ENCODE measurements around the gene ZNF254.
"Not testable (repeated sequence)": the region's sequence is repeated elsewhere in the genome, so short reads cannot be mapped to it uniquely, and the experiment has no call there.

The ZNF254 gene

DNA sequence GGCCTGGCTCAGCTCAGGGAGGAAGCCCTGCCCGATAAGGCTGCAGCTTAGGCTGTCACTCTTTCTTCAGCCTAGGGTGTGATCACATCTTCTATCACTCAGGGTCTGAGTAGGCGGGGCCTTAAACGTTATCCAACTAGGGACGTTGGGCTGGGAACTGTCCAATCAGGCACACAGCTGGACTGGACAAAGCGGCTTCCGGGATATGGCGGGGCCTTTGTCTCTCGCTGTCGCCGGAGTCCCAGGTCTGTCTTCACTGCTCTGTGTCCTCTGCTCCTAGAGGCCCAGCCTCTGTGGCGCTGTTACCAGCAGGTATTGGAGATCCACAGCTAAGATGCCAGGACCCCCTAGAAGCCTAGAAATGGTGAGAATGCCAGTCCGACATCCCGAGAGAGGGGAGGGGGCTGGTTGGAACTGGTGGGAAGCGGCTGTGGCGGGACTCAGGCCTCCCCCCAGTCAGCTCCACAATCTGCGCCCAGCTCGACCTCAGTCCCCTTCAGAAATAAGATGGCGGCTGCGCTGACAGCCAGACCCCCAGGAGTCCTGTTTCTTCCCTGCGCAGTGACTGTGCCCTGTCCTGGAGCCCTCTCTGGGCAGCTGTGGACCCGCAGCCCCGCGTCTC lies at the start of gene ZNF254:
Gene ZNF254, plus strand, starts transcription at position 214 of the 622 bp plus-strand sequence. Its CDS starts 121 bp downstream, at position 335.
- DNase-seq = peak; percentile 85

GRCh38 chr19:24040621-24041020 lies 46.4 kb upstream of the ZNF254 start:
- no peak for DNase-seq

DNA sequence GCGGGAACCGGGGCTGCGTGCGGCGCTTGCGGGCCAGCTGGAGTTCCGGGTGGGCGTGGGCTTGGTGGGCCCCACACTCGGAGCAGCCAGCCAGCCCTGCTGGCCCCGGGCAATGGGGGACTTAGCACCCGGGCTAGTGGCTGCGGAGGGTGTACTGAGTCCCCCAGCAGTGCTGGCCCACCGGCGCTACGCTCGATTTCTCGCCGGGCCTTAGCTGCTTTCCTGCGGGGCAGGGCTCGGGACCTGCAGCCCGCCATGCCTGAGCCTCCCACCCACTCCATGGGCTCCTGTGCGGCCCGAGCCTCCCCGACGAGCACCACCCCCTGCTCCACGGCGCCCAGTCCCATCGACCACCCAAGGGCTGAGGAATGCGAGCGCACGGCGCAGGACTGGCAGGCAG lies 45.7 kb upstream of the ZNF254 start:
- DNase-seq = not testable (repeated sequence)

DNA sequence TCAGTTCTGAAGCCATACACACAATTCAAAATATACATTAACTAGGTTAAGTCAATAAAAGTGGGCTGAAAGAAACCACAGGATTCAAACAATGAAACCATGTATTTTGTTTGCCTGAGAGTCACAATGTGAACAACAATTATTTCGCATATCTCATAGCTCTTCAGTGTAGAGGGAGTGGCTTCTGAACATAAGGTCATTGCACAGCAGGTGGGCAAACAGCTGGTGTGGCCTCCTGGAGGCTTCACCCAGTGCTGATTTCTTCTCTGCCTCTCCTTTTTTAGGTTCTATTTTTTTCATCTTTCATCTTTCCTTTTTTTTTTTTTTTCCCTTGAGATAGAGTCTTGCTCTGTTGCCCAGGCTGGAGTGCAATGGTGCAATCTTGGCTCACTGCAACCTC lies 40.4 kb upstream of the ZNF254 start:
- no peak for DNase-seq

DNA sequence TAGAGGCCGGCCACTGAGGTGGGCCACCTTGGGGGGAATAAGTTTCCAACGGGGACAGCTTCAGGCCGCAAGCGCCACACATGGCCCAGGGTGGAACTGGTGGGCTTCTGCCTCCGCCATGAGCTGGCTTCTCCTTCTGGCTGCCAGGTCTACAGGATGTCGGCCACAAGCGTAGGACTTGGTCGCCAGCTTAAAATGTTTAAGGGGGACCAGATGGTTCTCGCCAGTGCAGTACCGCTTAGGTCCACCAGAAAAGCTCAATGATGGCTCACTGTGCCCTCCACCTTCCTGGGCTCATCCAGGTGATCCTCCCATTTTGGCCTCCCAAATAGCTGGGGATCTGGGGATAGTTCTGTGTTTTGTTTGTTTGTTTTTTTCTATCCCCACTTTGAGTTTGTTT lies 38.7 kb upstream of the ZNF254 start:
- no peak for DNase-seq

GRCh38 chr19:24049537-24049936 lies 37.5 kb upstream of the ZNF254 start:
- no peak for DNase-seq

DNA sequence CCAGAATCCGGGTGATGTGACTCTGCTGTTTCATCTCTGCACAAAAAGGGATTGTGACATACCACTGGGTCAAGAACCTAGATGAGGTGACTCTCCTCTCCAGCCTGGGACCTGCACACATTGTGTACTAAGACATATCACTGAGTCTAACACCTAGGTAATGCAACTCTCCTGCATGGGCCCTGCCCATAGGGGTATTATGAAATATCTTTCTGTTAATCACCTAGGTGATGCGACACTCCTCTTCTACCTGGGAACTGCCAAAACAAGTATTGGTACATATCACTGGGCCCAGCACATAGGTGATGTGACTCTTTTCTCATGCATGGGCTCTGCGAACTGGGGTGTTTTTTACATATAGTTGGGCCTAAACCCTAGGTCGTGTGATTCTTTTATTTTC lies 35.5 kb upstream of the ZNF254 start:
- DNase-seq = no peak

DNA sequence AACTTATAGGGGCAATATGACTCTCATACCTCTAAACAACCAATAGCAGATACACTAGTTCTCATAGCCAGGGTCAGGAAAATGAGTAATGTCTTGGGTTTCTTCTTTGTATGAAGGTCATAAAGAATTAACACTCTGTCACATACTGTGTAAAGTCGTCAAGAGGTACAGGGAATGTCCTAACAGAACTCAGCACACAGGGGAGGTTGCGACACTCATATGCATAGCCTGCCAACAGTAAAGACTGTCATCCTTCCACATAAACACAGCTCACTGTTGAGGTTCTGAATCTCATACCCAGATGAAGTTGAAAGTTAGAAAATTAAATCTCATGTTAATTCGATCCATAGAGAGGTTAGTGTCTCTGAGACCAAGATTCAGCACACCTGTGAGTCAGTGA lies 34.2 kb upstream of the ZNF254 start:
- no peak for DNase-seq

DNA sequence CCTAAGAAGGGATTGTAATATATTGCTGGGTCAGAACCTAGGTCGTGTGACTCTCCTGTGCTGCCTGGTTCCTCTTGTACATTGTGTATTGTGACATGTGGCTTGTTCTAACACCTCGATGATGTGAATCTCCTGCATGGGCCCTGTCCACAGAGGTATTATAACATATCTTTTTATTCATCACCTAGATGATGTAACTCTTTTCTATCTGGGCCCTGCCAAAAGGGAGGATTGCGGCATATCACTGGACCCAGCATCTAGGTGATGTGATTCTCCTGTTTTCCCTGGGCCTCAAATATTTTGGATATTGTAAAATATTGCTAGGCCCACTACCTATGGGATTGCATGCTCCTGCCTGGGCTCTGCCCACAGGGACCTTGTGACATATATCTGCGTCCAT lies 33.4 kb upstream of the ZNF254 start:
- no peak for DNase-seq

DNA sequence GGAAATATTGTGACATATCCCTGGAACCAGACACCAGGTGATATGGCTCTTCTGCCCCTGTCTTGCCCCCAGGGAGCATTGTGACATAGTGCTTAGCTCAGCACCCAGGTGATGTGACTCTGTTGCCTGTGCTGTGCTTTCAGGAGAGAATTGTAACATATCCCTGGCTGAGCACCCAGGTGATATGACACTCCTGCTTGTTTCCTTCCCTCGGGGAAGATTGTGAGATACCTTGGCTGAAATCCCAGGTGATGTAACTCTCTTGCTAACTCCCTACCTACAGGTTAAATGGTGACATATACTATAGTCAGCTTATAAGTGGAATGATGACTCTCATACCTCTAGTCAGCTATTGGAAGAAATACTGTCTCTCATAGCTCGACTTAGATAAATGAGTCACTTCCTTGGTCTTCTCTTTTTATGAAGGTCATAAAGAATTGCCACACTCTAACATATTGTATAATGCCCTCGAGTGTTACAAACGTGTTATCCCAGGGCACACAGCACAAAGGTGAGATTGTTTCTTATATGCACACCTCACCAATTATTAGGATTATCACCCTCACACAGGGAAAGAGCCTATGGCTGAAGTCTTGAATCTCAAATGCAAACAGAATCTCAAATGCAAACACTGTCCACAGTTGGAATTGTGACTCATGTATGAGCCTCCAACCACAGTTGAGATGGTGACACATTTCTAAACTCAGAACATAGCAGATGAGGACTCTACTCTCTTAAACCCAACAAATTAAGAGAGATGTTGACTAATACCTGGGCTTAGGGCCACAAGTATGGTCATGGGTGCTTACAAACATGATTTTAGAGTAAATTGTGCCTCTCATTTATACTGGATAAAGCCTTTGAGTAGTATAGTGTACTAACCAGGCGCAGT lies 32.7 kb upstream of the ZNF254 start:
- DNase-seq = no peak

DNA sequence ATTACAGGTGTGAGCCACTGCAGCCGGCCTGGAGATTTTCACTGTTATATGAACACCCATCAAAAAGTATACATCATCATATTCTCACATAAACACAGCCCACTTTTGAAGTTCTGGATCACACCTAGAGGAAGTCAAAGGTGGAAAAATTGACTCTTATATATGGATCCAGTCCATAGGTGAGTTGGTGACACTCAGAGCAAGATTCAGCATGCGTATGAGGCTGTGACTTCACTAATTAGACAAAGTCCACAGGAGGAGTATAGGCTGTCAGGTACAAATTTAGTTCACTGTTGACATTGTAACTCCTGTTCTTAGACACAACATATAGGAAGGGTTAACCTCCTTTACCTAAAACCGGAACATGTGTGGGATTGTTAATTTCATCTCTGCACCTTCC lies 31.4 kb upstream of the ZNF254 start:
- no peak for DNase-seq

- DNase-seq = no peak
Measured at GRCh38 chr19:24057144-24057543, 29.8 kb upstream of the ZNF254 start.

DNA sequence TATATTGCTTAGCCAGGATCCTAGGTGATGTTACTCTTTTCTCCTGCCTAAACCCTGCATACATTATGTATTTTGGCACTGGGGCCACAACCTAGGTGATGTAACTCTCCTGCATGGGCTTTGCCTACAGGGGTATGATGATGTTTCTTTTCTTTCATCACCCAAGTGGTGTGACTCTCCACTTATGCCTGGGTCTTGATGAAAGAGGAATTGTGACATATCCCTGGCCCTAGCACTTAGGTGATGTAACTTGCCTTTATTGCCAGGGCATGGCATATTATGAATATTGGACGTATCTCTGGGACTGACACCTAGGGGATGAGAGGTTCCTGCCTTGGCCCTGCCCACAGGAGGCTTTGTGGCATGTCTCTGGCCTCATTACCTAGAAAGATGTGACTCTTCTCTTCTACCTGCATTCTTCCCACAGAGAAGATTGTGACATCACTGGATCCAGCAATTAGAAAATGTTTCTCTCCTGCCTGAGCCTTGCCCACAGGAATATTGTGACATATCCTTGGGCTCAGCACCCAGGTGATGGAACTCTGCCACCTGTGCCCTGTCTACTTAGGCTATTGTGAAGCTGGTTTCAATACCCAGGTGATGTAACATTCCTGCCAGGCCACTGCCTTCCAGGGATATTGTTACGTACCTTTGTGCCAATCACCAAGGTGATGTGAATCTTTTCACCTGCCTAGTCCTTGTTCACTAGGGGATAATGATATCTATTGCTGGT lies 27.3 kb upstream of the ZNF254 start:
- DNase-seq = no peak

DNA sequence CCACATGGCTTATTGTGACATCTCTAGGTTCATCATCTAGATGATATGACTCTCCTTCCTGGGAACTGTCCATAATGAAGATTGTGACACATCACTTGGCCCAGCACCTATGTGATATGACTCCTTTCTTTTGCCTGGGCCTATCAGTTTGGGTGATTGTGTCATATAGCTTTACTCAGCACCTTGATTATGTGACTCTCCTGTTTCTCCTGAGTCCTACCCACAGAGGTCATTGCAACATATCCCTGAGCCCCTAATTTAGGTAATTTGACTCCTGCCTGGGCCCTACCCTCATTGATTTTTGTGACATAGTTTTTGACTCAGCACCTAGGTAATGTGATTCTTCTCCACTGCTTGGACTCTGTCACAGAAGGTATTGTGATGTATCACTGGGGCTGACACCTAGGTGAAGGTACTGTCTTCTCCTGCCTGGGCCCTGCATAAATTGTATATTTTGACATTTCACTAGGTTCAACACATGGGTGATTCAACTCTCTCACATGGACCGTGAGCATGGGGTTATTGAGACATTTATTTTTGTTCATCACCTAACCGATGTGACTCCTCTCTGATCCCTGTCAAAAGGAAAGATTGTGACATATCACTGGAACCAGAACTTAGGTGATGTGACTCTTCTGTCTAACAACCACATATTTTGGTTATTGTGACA lies 26.2 kb upstream of the ZNF254 start:
- DNase-seq = no peak

DNA sequence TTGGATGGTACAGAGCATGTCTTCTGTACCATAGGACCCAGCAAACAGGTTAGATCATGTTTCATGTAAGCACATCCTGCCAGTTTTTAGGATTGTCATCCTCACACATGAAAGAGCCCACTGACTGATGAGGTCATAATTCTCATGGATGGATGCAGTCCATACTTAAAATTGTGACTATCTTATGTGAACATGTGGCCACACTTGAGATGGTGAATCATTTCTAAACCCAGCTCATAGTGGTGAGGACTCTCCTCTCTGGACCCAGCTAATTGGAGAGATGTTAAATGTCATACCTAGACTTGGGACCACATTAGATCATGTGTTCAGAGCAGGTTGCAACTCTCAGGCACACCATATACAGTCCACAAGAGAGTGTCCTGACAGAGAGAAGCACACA lies 24.8 kb upstream of the ZNF254 start:
- DNase-seq = no peak

GRCh38 chr19:24063295-24063694 lies 23.7 kb upstream of the ZNF254 start:
- no peak for DNase-seq

DNA sequence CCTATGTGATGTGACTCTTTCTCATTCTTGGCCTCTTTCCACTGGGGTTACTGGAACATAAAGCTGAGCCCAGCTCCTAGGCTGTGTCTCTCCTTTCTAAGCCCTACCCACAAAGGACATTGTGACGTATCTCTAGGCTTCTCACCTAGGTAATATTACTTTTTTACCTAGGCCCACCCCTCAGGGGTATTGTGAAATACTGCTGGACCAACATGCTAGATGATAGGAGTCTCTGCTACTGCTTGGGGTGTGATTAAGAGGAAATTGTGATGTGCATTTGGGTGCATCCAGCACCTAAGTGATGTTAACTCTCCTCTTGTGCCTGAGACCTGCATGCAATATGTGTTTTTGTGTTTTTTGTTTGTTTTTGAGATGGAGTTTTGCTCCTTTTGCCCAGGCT lies 22.8 kb upstream of the ZNF254 start:
- DNase-seq = no peak

- DNase-seq = no peak
Measured at GRCh38 chr19:24065243-24065642, 21.7 kb upstream of the ZNF254 start.

- no peak for DNase-seq
Measured at GRCh38 chr19:24065865-24066604, 21.0 kb upstream of the ZNF254 start.

- DNase-seq = no peak
Measured at GRCh38 chr19:24069905-24070657, 16.9 kb upstream of the ZNF254 start.

GRCh38 chr19:24071078-24071477 lies 15.9 kb upstream of the ZNF254 start:
- DNase-seq = no peak

DNA sequence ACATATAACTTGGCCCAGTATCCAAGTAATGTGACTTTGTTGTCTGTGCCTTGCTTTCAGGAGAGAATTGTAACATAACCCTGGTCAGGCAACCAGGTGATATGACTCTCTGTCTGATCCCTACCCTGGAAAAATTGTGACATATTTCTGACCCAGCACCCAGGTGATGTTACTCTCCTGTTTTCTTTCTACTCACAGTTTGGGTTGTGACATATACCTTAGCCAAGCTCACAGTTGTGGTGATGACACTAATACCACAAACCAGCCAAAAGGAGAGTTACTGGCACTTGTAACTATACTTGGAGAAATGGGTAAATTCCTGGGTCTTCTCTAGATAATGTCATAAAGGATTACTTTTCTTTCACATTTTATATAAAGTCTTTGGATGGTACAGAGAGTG lies 14.3 kb upstream of the ZNF254 start:
- no peak for DNase-seq

All from GDM1 (cell line).